Right lobe of liver (tissue), 4 donors: ENCODE measurements around the gene TEX22.

ENCODE experiments used
- CTCF ChIP-seq, 4 donors: fragments of 200-600 bp in 3 of 4; fragments of 450-650 bp in 1 of 4; IDR thresholded peaks; one replicate each; pipeline versions ENCODE4 v1.5.1 to v1.8.0; 2016 to 2022; ENCODE audit warnings: antibody characterized with exemption in 4 of 4, mild to moderate bottlenecking in 2 of 4
- POLR2A ChIP-seq: fragments of 450-650 bp; IDR thresholded peaks from one replicate; pipeline ENCODE4 v1.6.1; 2017; ENCODE audit warnings: antibody characterized with exemption, mild to moderate bottlenecking
- donor health status: DM: no; HTN: no; CAD: no.
- donor health status: DM: no; HTN: no; CAD: no.
- donor health status: DM: no; HTN: yes; CAD: no.

DNA sequence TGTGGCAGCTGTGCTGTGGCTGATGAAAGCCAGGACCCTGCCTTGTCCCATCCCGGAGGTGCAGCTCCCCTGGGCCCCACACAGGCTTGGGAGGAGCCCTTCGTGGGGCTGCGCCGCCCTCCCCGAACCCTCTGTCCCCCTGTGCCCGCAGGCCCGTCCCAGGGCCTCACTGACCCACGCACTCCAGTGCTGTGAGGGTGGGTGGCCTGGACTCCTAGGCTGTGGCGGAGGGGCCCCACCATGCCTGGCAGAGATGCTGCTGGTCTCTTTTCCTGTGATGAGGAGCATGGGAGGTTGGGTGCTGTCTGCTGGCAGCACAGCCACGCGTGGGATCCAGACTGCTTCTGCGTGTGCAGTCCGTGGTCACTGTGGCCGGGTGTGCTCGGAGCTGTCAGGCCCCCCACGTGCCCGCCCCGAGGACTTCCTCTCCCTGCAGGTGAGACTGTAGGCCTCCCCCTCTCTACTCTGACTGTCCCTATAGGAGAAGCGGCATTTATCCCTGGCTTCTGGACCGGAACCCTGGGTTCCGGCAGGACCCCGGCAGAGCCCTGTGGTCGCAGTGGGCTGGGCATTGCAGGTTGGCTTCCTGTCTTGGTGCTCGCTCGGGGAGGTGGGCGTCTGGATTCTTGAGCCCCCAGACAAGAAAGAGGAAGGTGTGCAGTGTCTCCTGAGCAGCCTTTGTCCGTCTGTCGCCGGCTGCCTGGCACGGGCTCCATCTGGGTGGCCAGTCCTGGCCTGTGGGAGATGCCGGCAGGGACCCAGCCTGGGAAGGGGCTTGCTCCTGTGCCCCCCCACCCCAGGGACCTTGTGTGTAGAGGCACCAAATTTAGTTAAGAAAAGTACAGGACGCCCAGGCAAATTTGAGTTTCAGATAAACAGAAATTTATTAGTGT, 23.6 kb downstream of the TEX22 start:
- no peak for TF ChIP-seq POLR2A
- no peak for TF ChIP-seq CTCF (IDR thresholded peaks at IDR 0.05)
